Endothelial cell of umbilical vein (primary cell): ENCODE results near the gene SRRM5.

Experiments used
- EZH2 ChIP-seq: IDR thresholded peaks from 2 replicates; pipeline ENCODE4 v1.6.1; 2012; ENCODE audit warnings: borderline replicate concordance, low read depth, mild to moderate bottlenecking, moderate library complexity, low read length, inconsistent platforms; ENCODE audit not compliant: severe bottlenecking
- FOS ChIP-seq: IDR thresholded peaks from 2 replicates; pipeline ENCODE4 v1.6.1; 2011; ENCODE audit warnings: mild to moderate bottlenecking, low read length, moderate library complexity, borderline replicate concordance; ENCODE audit not compliant: insufficient read depth
- GATA2 ChIP-seq: IDR thresholded peaks from 2 replicates; pipeline ENCODE4 v1.7.0; 2011; ENCODE audit warnings: low read depth, mild to moderate bottlenecking, moderate library complexity, mixed read lengths, low read length; ENCODE audit not compliant: insufficient read length, insufficient read depth
- JUN ChIP-seq: IDR thresholded peaks from 2 replicates; pipeline ENCODE4 v1.6.1; 2011; ENCODE audit warnings: borderline replicate concordance, low read depth; ENCODE audit not compliant: insufficient read length, insufficient read depth
- MYC ChIP-seq: IDR thresholded peaks from one replicate; pipeline ENCODE4 v1.6.1; 2011; ENCODE audit warnings: mild to moderate bottlenecking, low read depth, low read length
- POLR2A ChIP-seq: IDR thresholded peaks from 2 replicates; pipeline ENCODE4 v1.6.1; 2012; ENCODE audit warnings: low read depth, mild to moderate bottlenecking, control low read depth, low read length
- POLR2AphosphoS5 ChIP-seq: IDR thresholded peaks from 2 replicates; pipeline ENCODE4 v1.6.1; 2012; ENCODE audit warnings: low read depth, mild to moderate bottlenecking, control low read depth, low read length, moderate library complexity; ENCODE audit not compliant: insufficient read depth
- TF ChIP-seq, protein P1 (sequence below), 2 donors: IDR thresholded peaks; 1 replicate in 1 of 2; 2 replicates in 1 of 2; pipeline ENCODE4 v1.5.1; 2011; ENCODE audit warnings: low read length in 2 of 2, mild to moderate bottlenecking in 2 of 2, moderate library complexity in 2 of 2, control low read depth in 1 of 2, inconsistent platforms in 1 of 2, low read depth in 1 of 2; ENCODE audit not compliant: insufficient read depth in 1 of 2; ENCODE audit errors: extremely low read depth in 1 of 2

DNA sequence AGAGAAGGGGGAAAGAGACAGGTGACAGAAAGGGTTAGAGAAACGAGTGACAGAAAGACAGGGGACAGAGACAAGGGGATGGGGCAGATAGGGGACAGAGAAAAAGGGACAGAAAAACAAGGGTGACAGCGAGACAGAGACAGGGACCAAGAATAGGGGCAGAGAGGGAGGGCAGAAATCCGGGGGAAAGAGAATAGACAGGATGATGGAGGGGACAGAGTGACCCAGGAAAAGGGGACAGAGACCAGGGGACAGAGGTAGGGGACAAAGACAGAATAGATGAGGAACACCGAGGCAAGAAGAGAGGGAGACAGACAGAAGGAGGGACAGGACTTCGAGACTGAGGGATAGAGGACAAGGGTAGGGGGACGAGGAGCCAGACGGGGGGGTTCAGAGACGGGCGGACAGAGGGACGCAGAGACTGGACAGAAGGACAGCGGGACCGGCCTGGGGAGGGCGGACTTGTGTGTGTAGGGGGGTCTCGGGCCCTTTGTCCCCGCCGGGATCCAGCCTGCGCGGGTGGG lies 27.2 kb downstream of the SRRM5 start:
- no peak for TF ChIP-seq POLR2A
- TF ChIP-seq GATA2 = no peak
- TF ChIP-seq JUN = no peak
- TF ChIP-seq, protein P1, sequence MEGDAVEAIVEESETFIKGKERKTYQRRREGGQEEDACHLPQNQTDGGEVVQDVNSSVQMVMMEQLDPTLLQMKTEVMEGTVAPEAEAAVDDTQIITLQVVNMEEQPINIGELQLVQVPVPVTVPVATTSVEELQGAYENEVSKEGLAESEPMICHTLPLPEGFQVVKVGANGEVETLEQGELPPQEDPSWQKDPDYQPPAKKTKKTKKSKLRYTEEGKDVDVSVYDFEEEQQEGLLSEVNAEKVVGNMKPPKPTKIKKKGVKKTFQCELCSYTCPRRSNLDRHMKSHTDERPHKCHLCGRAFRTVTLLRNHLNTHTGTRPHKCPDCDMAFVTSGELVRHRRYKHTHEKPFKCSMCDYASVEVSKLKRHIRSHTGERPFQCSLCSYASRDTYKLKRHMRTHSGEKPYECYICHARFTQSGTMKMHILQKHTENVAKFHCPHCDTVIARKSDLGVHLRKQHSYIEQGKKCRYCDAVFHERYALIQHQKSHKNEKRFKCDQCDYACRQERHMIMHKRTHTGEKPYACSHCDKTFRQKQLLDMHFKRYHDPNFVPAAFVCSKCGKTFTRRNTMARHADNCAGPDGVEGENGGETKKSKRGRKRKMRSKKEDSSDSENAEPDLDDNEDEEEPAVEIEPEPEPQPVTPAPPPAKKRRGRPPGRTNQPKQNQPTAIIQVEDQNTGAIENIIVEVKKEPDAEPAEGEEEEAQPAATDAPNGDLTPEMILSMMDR (IDR thresholded peaks at IDR 0.05; ENCODE audit: extremely low read depth in 1 of 2, insufficient read depth in 1 of 2, low read depth in 1 of 2, low read length in 2 of 2) = no peak
- no peak for TF ChIP-seq MYC
- peak; percentile 85 for TF ChIP-seq EZH2
- TF ChIP-seq POLR2AphosphoS5 = no peak
- no peak for TF ChIP-seq FOS
